ENCODE measurements around the gene ERBIN. TPM values are rescaled to one million over a fixed set of nuclear protein-coding genes. Genes with fewer than 3 reads are reported as not detected.
A peak's percentile ranks its signal among the peaks of the same experiment; 100 is the strongest.

Gene ERBIN
- total and polyA plus RNA-seq, 9 of the 15 experiments (the other 6 are each of a cell fraction or from before 2014, with no cell fraction given), result 11.9 to 72.8 (median 41.7) TPM

- TF ChIP-seq GATA2 (CRISPR knock-in tag; IDR thresholded peaks at IDR 0.05) (peak; percentile 33; the same call in 1 of the 2 replicates), SIRT6 (IDR thresholded peaks at IDR 0.05; ENCODE audit: low read depth, low read length) (no peak), DACH1 (IDR thresholded peaks at IDR 0.05; ENCODE audit: partially characterized antibody) (no peak), TEAD4 (IDR thresholded peaks at IDR 0.05; ENCODE audit: low read length) (peak; percentile 39; the same call in 1 of the 2 replicates), TEAD4 (CRISPR knock-in tag; IDR thresholded peaks at IDR 0.05; ENCODE audit: borderline replicate concordance) (no peak), RAD51 (IDR thresholded peaks at IDR 0.05; ENCODE audit: borderline replicate concordance, low read depth) (0 out of 2 replicates have a peak, but pooled peaks have one; percentile 13), ZBTB33 (CRISPR knock-in tag; IDR thresholded peaks at IDR 0.05) (no peak), CBFA2T2 (conservative IDR thresholded peaks at IDR 0.05) (peak; percentile 49), CBFA2T3 (IDR thresholded peaks at IDR 0.05) (peak; percentile 64), MAFG (tag; conservative IDR thresholded peaks at IDR 0.05) (no peak), NFATC3 (IDR thresholded peaks at IDR 0.05) (no peak), STAT5A (IDR thresholded peaks at IDR 0.05; ENCODE audit: borderline replicate concordance, low read length) (peak; percentile 26; the same call in 1 of the 2 replicates), SMARCB1 (IDR thresholded peaks at IDR 0.05; ENCODE audit: insufficient read length, low read depth) (peak; percentile 9), RCOR1 (IDR thresholded peaks at IDR 0.05; ENCODE audit: borderline replicate concordance in 1 of 2, low read depth in 2 of 2, low read length in 2 of 2) (0 out of 4 replicates have a peak, but pooled peaks of 1 of the 2 experiments have one; percentile 12), NFIX (CRISPR knock-in tag; IDR thresholded peaks at IDR 0.05; ENCODE audit: low read depth) (no peak), SPI1 (IDR thresholded peaks at IDR 0.05; ENCODE audit: borderline replicate concordance, low read depth, low read length) (peak; percentile 68; the same call in 1 of the 2 replicates)
- TF ChIP-seq, protein P1, sequence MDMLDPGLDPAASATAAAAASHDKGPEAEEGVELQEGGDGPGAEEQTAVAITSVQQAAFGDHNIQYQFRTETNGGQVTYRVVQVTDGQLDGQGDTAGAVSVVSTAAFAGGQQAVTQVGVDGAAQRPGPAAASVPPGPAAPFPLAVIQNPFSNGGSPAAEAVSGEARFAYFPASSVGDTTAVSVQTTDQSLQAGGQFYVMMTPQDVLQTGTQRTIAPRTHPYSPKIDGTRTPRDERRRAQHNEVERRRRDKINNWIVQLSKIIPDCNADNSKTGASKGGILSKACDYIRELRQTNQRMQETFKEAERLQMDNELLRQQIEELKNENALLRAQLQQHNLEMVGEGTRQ (CRISPR knock-in tag; IDR thresholded peaks at IDR 0.05), result peak; percentile 24; the same call in 1 of the 2 replicates
- TF ChIP-seq, protein P2, sequence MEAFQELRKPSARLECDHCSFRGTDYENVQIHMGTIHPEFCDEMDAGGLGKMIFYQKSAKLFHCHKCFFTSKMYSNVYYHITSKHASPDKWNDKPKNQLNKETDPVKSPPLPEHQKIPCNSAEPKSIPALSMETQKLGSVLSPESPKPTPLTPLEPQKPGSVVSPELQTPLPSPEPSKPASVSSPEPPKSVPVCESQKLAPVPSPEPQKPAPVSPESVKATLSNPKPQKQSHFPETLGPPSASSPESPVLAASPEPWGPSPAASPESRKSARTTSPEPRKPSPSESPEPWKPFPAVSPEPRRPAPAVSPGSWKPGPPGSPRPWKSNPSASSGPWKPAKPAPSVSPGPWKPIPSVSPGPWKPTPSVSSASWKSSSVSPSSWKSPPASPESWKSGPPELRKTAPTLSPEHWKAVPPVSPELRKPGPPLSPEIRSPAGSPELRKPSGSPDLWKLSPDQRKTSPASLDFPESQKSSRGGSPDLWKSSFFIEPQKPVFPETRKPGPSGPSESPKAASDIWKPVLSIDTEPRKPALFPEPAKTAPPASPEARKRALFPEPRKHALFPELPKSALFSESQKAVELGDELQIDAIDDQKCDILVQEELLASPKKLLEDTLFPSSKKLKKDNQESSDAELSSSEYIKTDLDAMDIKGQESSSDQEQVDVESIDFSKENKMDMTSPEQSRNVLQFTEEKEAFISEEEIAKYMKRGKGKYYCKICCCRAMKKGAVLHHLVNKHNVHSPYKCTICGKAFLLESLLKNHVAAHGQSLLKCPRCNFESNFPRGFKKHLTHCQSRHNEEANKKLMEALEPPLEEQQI (IDR thresholded peaks at IDR 0.05), result no peak
- TF ChIP-seq, protein P3, sequence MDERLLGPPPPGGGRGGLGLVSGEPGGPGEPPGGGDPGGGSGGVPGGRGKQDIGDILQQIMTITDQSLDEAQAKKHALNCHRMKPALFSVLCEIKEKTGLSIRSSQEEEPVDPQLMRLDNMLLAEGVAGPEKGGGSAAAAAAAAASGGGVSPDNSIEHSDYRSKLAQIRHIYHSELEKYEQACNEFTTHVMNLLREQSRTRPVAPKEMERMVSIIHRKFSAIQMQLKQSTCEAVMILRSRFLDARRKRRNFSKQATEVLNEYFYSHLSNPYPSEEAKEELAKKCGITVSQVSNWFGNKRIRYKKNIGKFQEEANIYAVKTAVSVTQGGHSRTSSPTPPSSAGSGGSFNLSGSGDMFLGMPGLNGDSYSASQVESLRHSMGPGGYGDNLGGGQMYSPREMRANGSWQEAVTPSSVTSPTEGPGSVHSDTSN (CRISPR knock-in tag; IDR thresholded peaks at IDR 0.05; ENCODE audit: low read depth), result peak; percentile 35; the same call in 1 of the 2 replicates
- TF ChIP-seq, protein P3 (tag; conservative IDR thresholded peaks at IDR 0.05; ENCODE audit: low read depth), result peak; percentile 63
- TF ChIP-seq, protein P4, sequence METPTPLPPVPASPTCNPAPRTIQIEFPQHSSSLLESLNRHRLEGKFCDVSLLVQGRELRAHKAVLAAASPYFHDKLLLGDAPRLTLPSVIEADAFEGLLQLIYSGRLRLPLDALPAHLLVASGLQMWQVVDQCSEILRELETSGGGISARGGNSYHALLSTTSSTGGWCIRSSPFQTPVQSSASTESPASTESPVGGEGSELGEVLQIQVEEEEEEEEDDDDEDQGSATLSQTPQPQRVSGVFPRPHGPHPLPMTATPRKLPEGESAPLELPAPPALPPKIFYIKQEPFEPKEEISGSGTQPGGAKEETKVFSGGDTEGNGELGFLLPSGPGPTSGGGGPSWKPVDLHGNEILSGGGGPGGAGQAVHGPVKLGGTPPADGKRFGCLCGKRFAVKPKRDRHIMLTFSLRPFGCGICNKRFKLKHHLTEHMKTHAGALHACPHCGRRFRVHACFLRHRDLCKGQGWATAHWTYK (CRISPR knock-in tag; IDR thresholded peaks at IDR 0.05), result no peak
Observed at GRCh38 chr5:65971643-65972042, 45.3 kb downstream of the ERBIN start (continued).

Data from K562 (cell line).